GM12874 (cell line): ENCODE results near the gene CD79A.

ENCODE experiments used
- TF ChIP-seq, protein P1 (sequence below): IDR thresholded peaks from 2 replicates; pipeline ENCODE4 v1.5.1; 2011; ENCODE audit warnings: low read depth, mild to moderate bottlenecking, control low read depth, low read length, moderate library complexity; ENCODE audit not compliant: insufficient read depth

The CD79A gene

DNA sequence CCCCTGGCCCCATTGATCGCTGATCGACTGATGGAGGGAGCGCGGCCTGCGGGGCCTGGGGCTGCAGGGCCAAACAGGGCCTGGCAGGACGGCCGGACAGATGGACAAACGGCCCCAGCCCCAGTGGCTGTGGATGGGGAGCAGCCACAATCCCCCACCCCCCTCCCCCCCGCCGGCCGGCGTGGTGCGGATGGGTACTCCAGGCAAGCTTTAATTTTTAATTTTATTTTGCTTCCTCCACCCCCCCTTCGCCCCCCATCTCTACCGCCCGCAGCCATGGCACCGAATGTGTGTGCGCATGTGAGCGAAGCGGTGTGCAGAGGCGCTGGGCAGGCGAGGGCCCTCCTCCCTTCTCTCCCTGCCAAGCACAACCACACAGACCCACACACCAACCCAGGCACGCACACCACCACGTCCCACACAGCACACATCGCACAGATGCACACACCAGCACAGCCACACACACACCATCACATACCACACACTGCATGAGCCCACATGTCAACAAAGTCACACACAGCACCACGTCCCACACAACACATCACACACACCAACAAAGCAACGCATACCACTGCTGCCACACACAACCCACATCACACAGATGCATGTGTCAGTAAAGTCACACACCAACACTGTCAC, 38.8 kb downstream of the CD79A start:
- TF ChIP-seq, protein P1, sequence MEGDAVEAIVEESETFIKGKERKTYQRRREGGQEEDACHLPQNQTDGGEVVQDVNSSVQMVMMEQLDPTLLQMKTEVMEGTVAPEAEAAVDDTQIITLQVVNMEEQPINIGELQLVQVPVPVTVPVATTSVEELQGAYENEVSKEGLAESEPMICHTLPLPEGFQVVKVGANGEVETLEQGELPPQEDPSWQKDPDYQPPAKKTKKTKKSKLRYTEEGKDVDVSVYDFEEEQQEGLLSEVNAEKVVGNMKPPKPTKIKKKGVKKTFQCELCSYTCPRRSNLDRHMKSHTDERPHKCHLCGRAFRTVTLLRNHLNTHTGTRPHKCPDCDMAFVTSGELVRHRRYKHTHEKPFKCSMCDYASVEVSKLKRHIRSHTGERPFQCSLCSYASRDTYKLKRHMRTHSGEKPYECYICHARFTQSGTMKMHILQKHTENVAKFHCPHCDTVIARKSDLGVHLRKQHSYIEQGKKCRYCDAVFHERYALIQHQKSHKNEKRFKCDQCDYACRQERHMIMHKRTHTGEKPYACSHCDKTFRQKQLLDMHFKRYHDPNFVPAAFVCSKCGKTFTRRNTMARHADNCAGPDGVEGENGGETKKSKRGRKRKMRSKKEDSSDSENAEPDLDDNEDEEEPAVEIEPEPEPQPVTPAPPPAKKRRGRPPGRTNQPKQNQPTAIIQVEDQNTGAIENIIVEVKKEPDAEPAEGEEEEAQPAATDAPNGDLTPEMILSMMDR, result no peak

DNA sequence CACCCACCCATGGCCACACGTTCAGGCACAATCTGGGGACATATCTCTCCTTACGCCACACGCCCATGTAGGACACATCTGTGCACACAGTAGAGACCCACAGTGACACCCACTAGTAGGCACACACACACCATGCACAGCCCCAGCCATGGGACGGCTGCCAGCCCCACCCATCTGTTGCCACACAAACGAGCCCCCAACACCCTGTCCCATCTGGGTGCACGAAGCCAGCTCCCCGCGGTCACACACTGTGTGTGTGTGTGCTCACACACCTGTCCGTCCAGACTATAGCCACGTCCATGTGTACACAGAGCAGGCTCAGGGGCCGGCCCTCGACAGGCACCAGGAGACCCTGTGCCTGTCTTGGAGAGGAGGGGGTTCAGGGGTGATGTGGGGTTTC, 40.6 kb downstream of the CD79A start:
- TF ChIP-seq, protein P1, result no peak

GRCh38 chr19:41918095-41918494, 41.0 kb downstream of the CD79A start:
- TF ChIP-seq, protein P1, result no peak

DNA sequence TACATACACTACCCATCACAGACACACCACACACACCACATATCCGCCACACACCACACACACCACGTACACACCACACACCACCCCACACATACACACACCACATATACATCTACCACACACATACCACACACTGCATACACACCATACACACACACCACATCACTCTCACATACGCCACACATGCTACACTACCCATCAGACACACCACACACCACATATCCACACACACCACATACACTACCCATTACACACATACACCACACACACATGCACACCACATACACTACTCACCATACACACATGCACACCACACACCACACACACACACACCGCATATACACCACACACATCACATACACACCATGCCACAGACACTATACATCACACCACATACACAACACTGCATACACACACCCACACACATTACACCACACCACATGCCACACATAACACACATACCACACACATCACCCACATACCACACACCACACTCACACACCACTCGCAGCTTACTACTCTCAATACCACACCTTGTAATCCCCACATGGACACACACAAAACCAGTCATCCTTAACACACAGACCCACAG, 41.7 kb downstream of the CD79A start:
- TF ChIP-seq, protein P1, result no peak

DNA sequence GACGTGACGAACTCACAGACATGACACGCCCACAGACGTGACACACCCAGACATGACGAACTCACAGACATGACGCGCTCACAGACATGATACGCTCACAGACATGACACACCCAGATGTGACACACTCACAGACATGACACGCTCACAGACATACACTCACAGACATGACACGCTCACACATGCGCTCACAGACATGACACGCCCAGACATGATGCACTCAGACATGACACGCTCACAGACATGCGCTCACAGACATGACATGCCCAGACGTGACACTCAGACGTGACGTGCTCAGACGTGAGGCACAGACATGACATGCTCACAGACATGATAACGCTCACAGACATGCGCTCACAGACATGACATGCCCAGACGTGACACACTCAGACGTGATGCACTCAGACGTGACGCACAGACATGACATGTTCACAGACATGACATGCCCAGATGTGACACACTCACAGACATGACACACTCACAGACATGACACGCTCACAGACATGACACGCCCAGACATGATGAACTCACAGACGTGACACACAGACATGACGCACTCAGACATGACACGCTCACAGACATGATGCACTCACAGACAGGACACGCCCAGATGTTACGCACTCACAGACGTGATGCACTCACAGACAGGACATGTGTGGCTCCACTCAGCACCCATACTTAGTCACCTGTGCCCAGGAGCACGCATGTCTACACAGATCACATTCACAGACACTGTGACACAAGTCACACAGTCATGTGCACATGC, 43.1 kb downstream of the CD79A start:
- TF ChIP-seq, protein P1, result no peak

DNA sequence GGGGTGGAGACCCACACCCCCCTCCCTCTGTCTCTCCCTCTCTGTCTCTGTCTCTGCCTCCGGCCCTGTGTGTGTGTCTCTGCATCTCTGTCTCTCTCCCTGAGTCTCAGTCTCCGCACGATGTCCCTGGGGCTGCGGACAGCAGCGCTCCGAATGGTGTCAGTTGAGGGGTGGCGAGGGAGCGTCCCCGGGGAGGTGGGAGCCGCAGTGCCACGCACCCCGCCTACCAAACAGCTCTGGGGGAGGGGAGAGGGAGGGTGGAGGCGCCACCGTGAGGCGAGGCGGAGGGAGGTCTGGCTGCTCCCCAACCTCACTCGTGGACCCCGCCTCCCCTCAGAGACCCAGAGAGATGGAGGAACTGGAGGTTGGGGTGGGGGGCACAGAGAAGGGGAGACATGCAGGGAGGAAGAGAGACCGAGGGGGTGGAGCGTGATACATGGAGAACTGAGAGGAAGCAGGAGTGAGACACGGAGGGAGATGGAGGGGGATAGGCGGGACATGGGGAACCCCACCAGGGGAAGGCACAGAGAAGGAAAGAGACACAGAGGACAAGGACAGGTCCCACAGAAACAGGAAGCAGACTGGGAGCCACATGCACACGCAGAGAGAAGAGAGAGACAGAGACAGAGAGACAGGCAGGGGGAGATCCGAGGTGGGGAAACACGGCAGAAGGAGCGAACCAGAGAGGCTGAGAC, 44.0 kb downstream of the CD79A start:
- TF ChIP-seq, protein P1, result no peak
